Measurements from ENCODE around the gene SEPTIN5.

The SEPTIN5 gene

GRCh38 chr22:19703869-19704268 lies 10.4 kb upstream of the SEPTIN5 start:
- no peak for DNase-seq (ENCODE audit: extremely low spot score, insufficient read length, low read depth)
- FAIRE-seq = no peak

- FAIRE-seq (no peak), DNase-seq (ENCODE audit: extremely low spot score, insufficient read length, low read depth) (no peak)
These were observed 9.8 kb upstream of the SEPTIN5 start for GRCh38 chr22:19704355-19705015.

- no peak for FAIRE-seq
These were observed 8.9 kb upstream of the SEPTIN5 start for GRCh38 chr22:19705181-19705934.

GRCh38 chr22:19706661-19707151 lies 7.6 kb upstream of the SEPTIN5 start:
- no peak for DNase-seq (ENCODE audit: extremely low spot score, insufficient read length, low read depth)
- no peak for FAIRE-seq

More at GRCh38 chr22:19705181-19705934, 8.9 kb upstream of the SEPTIN5 start:
- no peak for DNase-seq (ENCODE audit: extremely low spot score, insufficient read length, low read depth)

- FAIRE-seq (no peak), DNase-seq (ENCODE audit: extremely low spot score, insufficient read length, low read depth) (no peak)
These were observed 6.7 kb upstream of the SEPTIN5 start for GRCh38 chr22:19707347-19708290.

GRCh38 chr22:19708321-19709011 lies 5.8 kb upstream of the SEPTIN5 start:
- no peak for DNase-seq (ENCODE audit: extremely low spot score, insufficient read length, low read depth)
- no peak for FAIRE-seq

- DNase-seq (ENCODE audit: extremely low spot score, insufficient read length, low read depth) (no peak), FAIRE-seq (no peak)
These were observed 5.1 kb upstream of the SEPTIN5 start for GRCh38 chr22:19709063-19709769.

GRCh38 chr22:19710020-19710768 lies 4.1 kb upstream of the SEPTIN5 start:
- no peak for FAIRE-seq
- no peak for DNase-seq (ENCODE audit: extremely low spot score, insufficient read length, low read depth)

GRCh38 chr22:19710769-19711106 lies 3.6 kb upstream of the SEPTIN5 start:
- no peak for FAIRE-seq
- no peak for DNase-seq (ENCODE audit: extremely low spot score, insufficient read length, low read depth)

- DNase-seq (ENCODE audit: extremely low spot score, insufficient read length, low read depth) (no peak), FAIRE-seq (no peak)
These were observed 1.1 kb upstream of the SEPTIN5 start for GRCh38 chr22:19713245-19713644.

- DNase-seq (ENCODE audit: extremely low spot score, insufficient read length, low read depth) (no peak), FAIRE-seq (no peak)
These were observed 522 bp upstream of the SEPTIN5 start for GRCh38 chr22:19713650-19714311.

GRCh38 chr22:19715188-19715930 lies 1.1 kb downstream of the SEPTIN5 start:
- DNase-seq (ENCODE audit: extremely low spot score, insufficient read length, low read depth) (no peak), FAIRE-seq (no peak)

- FAIRE-seq (no peak), DNase-seq (ENCODE audit: extremely low spot score, insufficient read length, low read depth) (no peak)
These were observed 1.9 kb downstream of the SEPTIN5 start for GRCh38 chr22:19716041-19716828.

- no peak for DNase-seq (ENCODE audit: extremely low spot score, insufficient read length, low read depth)
- no peak for FAIRE-seq
These were observed 2.5 kb downstream of the SEPTIN5 start for GRCh38 chr22:19716829-19717105.

- FAIRE-seq = no peak
- no peak for DNase-seq (ENCODE audit: extremely low spot score, insufficient read length, low read depth)
These were observed 2.9 kb downstream of the SEPTIN5 start for GRCh38 chr22:19717181-19717580.

GRCh38 chr22:19717691-19718455 lies 3.6 kb downstream of the SEPTIN5 start:
- DNase-seq (ENCODE audit: extremely low spot score, insufficient read length, low read depth) (peak; percentile 78), FAIRE-seq (peak; percentile 48)

Measured in GM18507 (cell line).